Measurements from ENCODE around the gene PSMA5.

Gene PSMA5

DNA sequence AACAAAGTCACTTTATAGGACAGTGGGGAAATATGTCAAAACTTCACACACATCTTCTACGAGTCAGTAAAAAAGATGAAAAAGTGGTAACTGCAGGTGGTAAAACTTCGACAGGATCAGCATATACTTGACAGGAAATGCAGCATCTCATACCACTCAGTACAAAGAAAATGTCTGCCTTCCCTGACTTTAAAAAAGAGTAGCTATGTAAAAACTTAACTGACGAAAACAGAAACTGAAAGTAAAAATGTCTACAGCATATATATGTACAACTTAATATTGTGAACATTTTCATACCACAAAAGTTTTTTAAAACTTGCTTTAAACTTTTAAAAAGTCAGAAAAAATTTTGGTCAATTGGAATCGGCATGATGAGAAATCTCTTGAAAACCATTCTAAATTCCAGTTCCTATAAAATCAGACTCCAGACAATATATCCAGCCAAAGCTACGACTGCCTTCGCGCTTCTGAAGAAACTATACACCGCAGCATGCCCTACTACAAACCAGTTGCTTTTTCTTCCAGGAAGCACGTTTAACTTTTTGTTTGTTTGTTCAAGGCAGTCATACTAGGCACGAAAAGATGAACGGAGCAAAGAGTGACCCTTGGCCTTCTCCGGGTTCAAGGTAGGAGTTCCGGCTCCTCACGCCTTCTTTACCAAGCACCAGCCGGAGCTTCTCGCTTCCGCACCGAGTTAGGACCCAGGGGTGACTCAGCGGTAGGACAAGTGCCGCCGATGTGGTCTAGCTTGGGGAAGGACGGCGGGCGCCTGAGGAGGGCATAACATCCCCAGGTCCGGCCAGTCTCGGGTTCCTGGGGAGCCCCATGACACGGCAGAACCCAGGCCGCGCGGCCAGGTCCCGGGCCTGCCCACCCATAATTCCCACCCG, 612 bp downstream of the PSMA5 start:
- DNase-seq = peak; percentile 38
- Histone ChIP-seq H3K36me3 (replicated peaks) (peaks cover 7% of the 10 kb centered on the region), H3K27ac (peak overlapping the region; percentile 78), H3K27me3 (replicated peaks) (no peaks in the 10 kb centered on the region), H3K4me3 (ENCODE audit: low read depth, low read length) (peak overlapping the region; percentile 94)
- in situ Hi-C loops (cut with HindIII; ENCODE audit: low pct_ligation_motif_present, low sequenced_read_pairs) = no loop called here
- TF ChIP-seq, protein P1, sequence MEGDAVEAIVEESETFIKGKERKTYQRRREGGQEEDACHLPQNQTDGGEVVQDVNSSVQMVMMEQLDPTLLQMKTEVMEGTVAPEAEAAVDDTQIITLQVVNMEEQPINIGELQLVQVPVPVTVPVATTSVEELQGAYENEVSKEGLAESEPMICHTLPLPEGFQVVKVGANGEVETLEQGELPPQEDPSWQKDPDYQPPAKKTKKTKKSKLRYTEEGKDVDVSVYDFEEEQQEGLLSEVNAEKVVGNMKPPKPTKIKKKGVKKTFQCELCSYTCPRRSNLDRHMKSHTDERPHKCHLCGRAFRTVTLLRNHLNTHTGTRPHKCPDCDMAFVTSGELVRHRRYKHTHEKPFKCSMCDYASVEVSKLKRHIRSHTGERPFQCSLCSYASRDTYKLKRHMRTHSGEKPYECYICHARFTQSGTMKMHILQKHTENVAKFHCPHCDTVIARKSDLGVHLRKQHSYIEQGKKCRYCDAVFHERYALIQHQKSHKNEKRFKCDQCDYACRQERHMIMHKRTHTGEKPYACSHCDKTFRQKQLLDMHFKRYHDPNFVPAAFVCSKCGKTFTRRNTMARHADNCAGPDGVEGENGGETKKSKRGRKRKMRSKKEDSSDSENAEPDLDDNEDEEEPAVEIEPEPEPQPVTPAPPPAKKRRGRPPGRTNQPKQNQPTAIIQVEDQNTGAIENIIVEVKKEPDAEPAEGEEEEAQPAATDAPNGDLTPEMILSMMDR (IDR thresholded peaks at IDR 0.05; ENCODE audit: low read depth, low read length, missing control alignments) = no peak

DNA sequence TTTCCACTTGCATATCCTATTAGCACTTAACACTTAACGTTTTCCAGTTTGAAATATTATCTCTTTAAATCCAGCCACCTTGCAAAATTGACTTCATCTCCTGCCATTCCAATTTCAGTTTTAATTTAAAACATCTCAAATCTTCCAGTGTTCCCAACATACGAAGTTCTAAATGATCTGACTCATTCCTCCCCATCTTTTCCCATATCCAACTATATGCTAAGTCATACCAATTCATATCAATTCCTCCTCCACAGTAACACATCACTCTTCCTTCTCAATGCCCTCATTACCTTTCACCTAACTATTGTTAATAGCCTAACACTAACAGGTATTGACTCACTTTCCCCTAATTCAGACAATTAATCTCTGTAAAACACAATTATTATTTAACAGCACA, 2.8 kb downstream of the PSMA5 start:
- Histone ChIP-seq H3K4me3 (ENCODE audit: low read depth, low read length) (no peak overlapping the region), H3K27me3 (replicated peaks) (no peaks in the 10 kb centered on the region), H3K36me3 (replicated peaks) (peaks cover 18% of the 10 kb centered on the region), H3K27ac (no peak overlapping the region)
- in situ Hi-C loops (cut with HindIII; ENCODE audit: low pct_ligation_motif_present, low sequenced_read_pairs) = no loop called here
- DNase-seq = no peak
- TF ChIP-seq, protein P1 (IDR thresholded peaks at IDR 0.05; ENCODE audit: low read depth, low read length, missing control alignments) = no peak

DNA sequence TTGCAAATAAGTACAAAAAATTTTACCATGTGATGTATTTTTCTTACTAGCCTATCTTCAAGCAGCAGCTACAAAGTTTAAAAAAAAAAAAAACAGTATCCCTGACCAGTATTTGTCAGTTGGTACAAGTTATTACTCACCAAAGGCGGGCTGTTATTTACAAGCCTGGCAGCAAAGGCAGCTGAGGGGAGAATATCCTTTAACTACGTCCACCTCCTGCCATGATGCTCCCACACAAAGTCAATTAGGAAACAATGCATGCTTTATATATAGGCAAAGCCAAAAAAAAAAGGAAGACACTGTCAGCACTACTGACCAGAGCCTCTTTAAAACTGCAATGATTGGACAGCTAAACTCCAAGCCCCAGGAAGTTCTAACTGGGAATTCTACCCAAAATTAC, 13.7 kb downstream of the PSMA5 start:
- Histone ChIP-seq H3K36me3 (replicated peaks) (peaks cover 85% of the 10 kb centered on the region), H3K4me3 (ENCODE audit: low read depth, low read length) (no peak overlapping the region), H3K27ac (no peak overlapping the region), H3K27me3 (replicated peaks) (no peaks in the 10 kb centered on the region)
- DNase-seq = no peak
- TF ChIP-seq, protein P1 (IDR thresholded peaks at IDR 0.05; ENCODE audit: low read depth, low read length, missing control alignments) = no peak
- in situ Hi-C loops (cut with HindIII; ENCODE audit: low pct_ligation_motif_present, low sequenced_read_pairs) = no loop called here

DNA sequence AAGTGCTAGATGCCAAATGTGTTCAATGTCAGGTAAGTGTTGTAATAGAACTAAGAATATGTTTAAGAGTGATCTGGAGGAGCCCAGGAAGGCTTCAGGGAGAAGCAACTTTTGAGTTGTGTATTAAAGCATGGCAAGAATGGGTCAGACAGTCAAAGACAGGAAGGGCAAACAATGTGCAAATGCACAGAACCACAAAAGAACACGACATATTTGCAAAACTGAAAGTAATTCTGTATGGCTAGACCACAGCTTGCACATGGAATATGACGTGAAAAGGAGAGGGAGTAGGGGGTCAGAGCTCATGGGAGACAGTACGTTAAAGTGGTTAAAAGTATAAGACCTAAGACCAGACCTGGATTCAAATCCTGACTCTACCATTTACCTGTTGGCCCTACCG, 21.4 kb downstream of the PSMA5 start:
- in situ Hi-C loops (cut with HindIII; ENCODE audit: low pct_ligation_motif_present, low sequenced_read_pairs) = no loop called here
- Histone ChIP-seq H3K36me3 (replicated peaks) (peaks cover 61% of the 10 kb centered on the region), H3K27ac (no peak overlapping the region)

DNA sequence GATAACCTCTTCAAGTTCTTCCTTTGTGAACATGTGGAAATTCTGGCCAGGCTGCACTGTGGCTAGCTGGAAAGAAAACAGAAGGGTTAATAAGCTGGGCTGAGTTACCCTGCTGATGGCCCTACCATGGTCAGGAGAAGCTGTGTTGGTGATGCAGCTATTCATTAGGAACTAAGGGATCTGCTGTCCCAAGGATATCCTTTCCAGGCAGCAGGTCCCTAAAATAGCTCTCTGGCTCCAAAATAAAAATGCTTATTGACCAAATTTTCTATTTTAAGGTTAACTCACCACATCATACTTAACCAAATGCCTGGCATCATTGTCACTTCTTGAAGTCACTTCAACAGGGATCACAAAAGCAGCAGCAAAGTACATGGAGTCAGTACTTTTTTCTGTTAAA, 24.2 kb downstream of the PSMA5 start:
- TF ChIP-seq, protein P1 (IDR thresholded peaks at IDR 0.05; ENCODE audit: low read depth, low read length, missing control alignments) = no peak
- in situ Hi-C loops (cut with HindIII; ENCODE audit: low pct_ligation_motif_present, low sequenced_read_pairs) = no loop called here
- no peak overlapping the region for H3K27ac ChIP-seq
- H3K27me3 ChIP-seq (replicated peaks) = no peaks in the 10 kb centered on the region
- DNase-seq = no peak
- no peak overlapping the region for H3K4me3 ChIP-seq (ENCODE audit: low read depth, low read length)
- peaks cover 38% of the 10 kb centered on the region for H3K36me3 ChIP-seq (replicated peaks)

More for the DNA sequence above, 21.4 kb downstream of the PSMA5 start:
- Histone ChIP-seq H3K27me3 (replicated peaks) (no peaks in the 10 kb centered on the region), H3K4me3 (ENCODE audit: low read depth, low read length) (no peak overlapping the region)
- TF ChIP-seq, protein P1 (IDR thresholded peaks at IDR 0.05; ENCODE audit: low read depth, low read length, missing control alignments) = no peak
- no peak for DNase-seq

Measured in brain microvascular endothelial cell (primary cell).